HG03575 (cell line): ENCODE results near the gene LGALS9.
"Not testable (repeated sequence)": the region's sequence is repeated elsewhere in the genome, so short reads cannot be mapped to it uniquely, and the experiment has no call there.

Experiments
- ATAC-seq: cut with Tn5 transposase; IDR thresholded peaks from one replicate; pipeline ENCODE4 v1.9.1; 2021; ENCODE audit not compliant: unreplicated experiment, insufficient number of reproducible peaks, low FRiP score; ENCODE audit errors: extremely low read depth

LGALS9 gene

GRCh38 chr17:27623614-27624013 lies 7.4 kb upstream of the LGALS9 start:
- no peak for ATAC-seq

- ATAC-seq = no peak
These were observed 6.4 kb upstream of the LGALS9 start for GRCh38 chr17:27624539-27624938.

GRCh38 chr17:27625856-27626255 lies 5.1 kb upstream of the LGALS9 start:
- no peak for ATAC-seq

- no peak for ATAC-seq
These were observed 3.5 kb upstream of the LGALS9 start for GRCh38 chr17:27627514-27627913.

GRCh38 chr17:27628376-27628775 lies 2.6 kb upstream of the LGALS9 start:
- no peak for ATAC-seq

- ATAC-seq = not testable (repeated sequence)
These were observed 1.7 kb upstream of the LGALS9 start for GRCh38 chr17:27629260-27629659.

- no peak for ATAC-seq
These were observed 398 bp downstream of the LGALS9 start for GRCh38 chr17:27631411-27631760.

- no peak for ATAC-seq
These were observed 1.1 kb downstream of the LGALS9 start for GRCh38 chr17:27631897-27632725.

GRCh38 chr17:27632766-27633165 lies 1.8 kb downstream of the LGALS9 start:
- not testable (repeated sequence) for ATAC-seq

GRCh38 chr17:27633312-27634025 lies 2.5 kb downstream of the LGALS9 start:
- ATAC-seq = no peak

- no peak for ATAC-seq
These were observed 3.0 kb downstream of the LGALS9 start for GRCh38 chr17:27634026-27634335.

- ATAC-seq = no peak
These were observed 3.8 kb downstream of the LGALS9 start for GRCh38 chr17:27634776-27635175.

GRCh38 chr17:27635275-27635823 lies 4.4 kb downstream of the LGALS9 start:
- no peak for ATAC-seq

- not testable (repeated sequence) for ATAC-seq
These were observed 5.1 kb downstream of the LGALS9 start for GRCh38 chr17:27636005-27636520.

- ATAC-seq = not testable (repeated sequence)
These were observed 6.8 kb downstream of the LGALS9 start for GRCh38 chr17:27637818-27638217.

GRCh38 chr17:27638415-27638914 lies 7.5 kb downstream of the LGALS9 start:
- not testable (repeated sequence) for ATAC-seq

- no peak for ATAC-seq
These were observed 9.8 kb downstream of the LGALS9 start for GRCh38 chr17:27640790-27641189.

GRCh38 chr17:27644586-27644985 lies 13.6 kb downstream of the LGALS9 start:
- no peak for ATAC-seq

- ATAC-seq = not testable (repeated sequence)
These were observed 14.6 kb downstream of the LGALS9 start for GRCh38 chr17:27645621-27646020.

- ATAC-seq = no peak
These were observed 15.2 kb downstream of the LGALS9 start for GRCh38 chr17:27646232-27646631.
